GM12878 (cell line): Measurements from ENCODE around the gene PRKX.

Source experiments
- BACH1 ChIP-seq: fragments of 450-650 bp; IDR thresholded peaks from 2 replicates; pipeline ENCODE4 v1.6.1; 2017; ENCODE audit warnings: mild to moderate bottlenecking, borderline replicate concordance
- ELK1 ChIP-seq: IDR thresholded peaks from 2 replicates; pipeline ENCODE4 v1.6.1; 2012; ENCODE audit warnings: low read depth, low read length, improper control_type of control experiment
- EP300 ChIP-seq, 2 experiments: fragments of 150-350 bp in 1 of 2; IDR thresholded peaks; 2 replicates each; pipeline ENCODE4 v1.6.1; 2011 to 2012; ENCODE audit warnings: low read depth in 2 of 2, low read length in 2 of 2, borderline replicate concordance in 1 of 2, improper control_type of control experiment in 1 of 2, inconsistent platforms in 1 of 2; ENCODE audit not compliant: control insufficient read depth in 1 of 2
- MXI1 ChIP-seq: fragments of 150-350 bp; IDR thresholded peaks from 2 replicates; pipeline ENCODE4 v1.6.1; 2011; ENCODE audit warnings: low read depth, mild to moderate bottlenecking, inconsistent platforms, low read length, improper control_type of control experiment
- POLR2A ChIP-seq: IDR thresholded peaks from 2 replicates; pipeline ENCODE4 v1.6.1; 2011; ENCODE audit warnings: low read depth, mild to moderate bottlenecking, low read length
- POLR2AphosphoS5 ChIP-seq: IDR thresholded peaks from 2 replicates; pipeline ENCODE4 v1.6.1; 2011; ENCODE audit warnings: mild to moderate bottlenecking, low read length, inconsistent platforms
- RAD21 ChIP-seq: IDR thresholded peaks from 2 replicates; pipeline ENCODE4 v1.6.1; 2011; ENCODE audit warnings: mild to moderate bottlenecking, low read depth, low read length, moderate library complexity; ENCODE audit not compliant: insufficient read depth
- RCOR1 ChIP-seq: conservative IDR thresholded peaks from 2 replicates; pipeline ENCODE4 v1.6.1; 2012; ENCODE audit warnings: low read depth, low read length, improper control_type of control experiment
- SMAD1 ChIP-seq: fragments of 450-650 bp; IDR thresholded peaks from 2 replicates; pipeline ENCODE4 v1.6.1; 2018; ENCODE audit warnings: mild to moderate bottlenecking, low read depth; ENCODE audit not compliant: partially characterized antibody
- SUZ12 ChIP-seq: fragments of 200-600 bp; sonication (generic); IDR thresholded peaks from one replicate; pipeline ENCODE4 v1.6.1; 2018; ENCODE audit warnings: antibody characterized with exemption, mild to moderate bottlenecking; ENCODE audit not compliant: unreplicated experiment
- TF ChIP-seq, protein P1 (sequence below), 3 experiments: IDR thresholded peaks in 2 of 3; conservative IDR thresholded peaks in 1 of 3; 2 replicates each; pipeline ENCODE4 v1.5.1; 2011; ENCODE audit warnings: low read depth in 3 of 3, low read length in 3 of 3, mild to moderate bottlenecking in 3 of 3, control low read depth in 2 of 3, moderate library complexity in 2 of 3, inconsistent platforms in 1 of 3, mixed read lengths in 1 of 3; ENCODE audit not compliant: control insufficient read depth in 2 of 3, insufficient read depth in 1 of 3; ENCODE audit errors: extremely low read depth in 1 of 3

GRCh38 chrX:3577551-3577950 is 135.9 kb downstream of the PRKX start:
- TF ChIP-seq POLR2AphosphoS5 (no peak), RAD21 (no peak), MXI1 (no peak), SMAD1 (no peak), SUZ12 (no peak), BACH1 (no peak), POLR2A (no peak), EP300 (IDR thresholded peaks at IDR 0.05; ENCODE audit: borderline replicate concordance in 1 of 2, control insufficient read depth in 1 of 2, low read depth in 2 of 2, low read length in 2 of 2) (no peak), RCOR1 (no peak), ELK1 (no peak)
- TF ChIP-seq, protein P1, sequence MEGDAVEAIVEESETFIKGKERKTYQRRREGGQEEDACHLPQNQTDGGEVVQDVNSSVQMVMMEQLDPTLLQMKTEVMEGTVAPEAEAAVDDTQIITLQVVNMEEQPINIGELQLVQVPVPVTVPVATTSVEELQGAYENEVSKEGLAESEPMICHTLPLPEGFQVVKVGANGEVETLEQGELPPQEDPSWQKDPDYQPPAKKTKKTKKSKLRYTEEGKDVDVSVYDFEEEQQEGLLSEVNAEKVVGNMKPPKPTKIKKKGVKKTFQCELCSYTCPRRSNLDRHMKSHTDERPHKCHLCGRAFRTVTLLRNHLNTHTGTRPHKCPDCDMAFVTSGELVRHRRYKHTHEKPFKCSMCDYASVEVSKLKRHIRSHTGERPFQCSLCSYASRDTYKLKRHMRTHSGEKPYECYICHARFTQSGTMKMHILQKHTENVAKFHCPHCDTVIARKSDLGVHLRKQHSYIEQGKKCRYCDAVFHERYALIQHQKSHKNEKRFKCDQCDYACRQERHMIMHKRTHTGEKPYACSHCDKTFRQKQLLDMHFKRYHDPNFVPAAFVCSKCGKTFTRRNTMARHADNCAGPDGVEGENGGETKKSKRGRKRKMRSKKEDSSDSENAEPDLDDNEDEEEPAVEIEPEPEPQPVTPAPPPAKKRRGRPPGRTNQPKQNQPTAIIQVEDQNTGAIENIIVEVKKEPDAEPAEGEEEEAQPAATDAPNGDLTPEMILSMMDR (IDR thresholded peaks at IDR 0.05 in 2 of 3, conservative IDR thresholded peaks at IDR 0.05 in 1 of 3; ENCODE audit: control insufficient read depth in 2 of 3, extremely low read depth in 1 of 3, insufficient read depth in 1 of 3, low read depth in 3 of 3, low read length in 3 of 3) = no peak
